ENCODE results near the gene PCDHB11. TPM values are rescaled to one million over a fixed set of nuclear protein-coding genes. Genes with fewer than 3 reads are reported as not detected.

The PCDHB11 gene
- total and polyA plus RNA-seq, 9 of the 15 experiments (the other 6 are each of a cell fraction or from before 2014, with no cell fraction given): not detected

DNA sequence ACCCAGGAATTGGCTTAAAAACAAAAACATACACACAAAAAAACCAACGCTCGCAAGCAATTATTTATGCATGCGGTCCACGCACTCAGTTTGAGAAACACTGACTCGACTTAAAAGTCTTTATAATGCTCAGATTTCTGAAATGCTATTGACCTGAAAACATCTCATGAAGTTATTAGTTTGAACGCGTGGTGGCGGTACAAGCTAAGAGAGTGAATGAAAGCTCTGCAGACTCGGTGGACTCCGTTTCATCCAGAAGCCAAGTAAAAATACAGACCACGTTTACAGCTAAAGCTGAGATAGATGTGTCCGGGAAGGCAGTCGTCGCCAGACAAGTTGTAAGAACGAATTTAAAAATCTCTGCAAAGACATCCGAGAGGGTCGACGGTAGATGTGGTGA, 49.6 kb upstream of the PCDHB11 start, which contains the start of gene PCDHB6:
Gene PCDHB6 (plus strand): TSS at position 246 of the 400 bp plus-strand sequence. CDS start 201 bp downstream, outside the sequence.
- WGBS (ENCODE audit: insufficient coverage, low coverage, missing lambda C conversion rate): under 1% methylated on average over 18 of the region's 18 CpGs
- CTCF ChIA-PET (ENCODE audit: low intra/inter-chr PET ratio): no interaction called here
- H2AFZ ChIP-seq (ENCODE audit: low read depth, low read length): no peak within 1 kb of the TSS
- H4K20me1 ChIP-seq (replicated peaks; ENCODE audit: control insufficient read depth, insufficient read depth, low read length): no peaks in the 10 kb centered on the region
- ATAC-seq: peak; percentile 73
- no TSS peak for BruUV-seq (replicated peaks)
- peak in 2 of 4 experiments; percentile 13 to 30 for DNase-seq (ENCODE audit: extremely low read depth in 1 of 4, low spot score in 3 of 4)
- POLR2A ChIA-PET: no interaction called here
- in situ Hi-C loops (cut with MboI) (no loop called here), intact Hi-C loops (cut with micrococcal nuclease) (no loop called here)
- H3K9me1 ChIP-seq (ENCODE audit: control insufficient read depth, insufficient read depth, low read length): no peaks in the 10 kb centered on the region
- no peak for FAIRE-seq
- H3K79me2 ChIP-seq (ENCODE audit: control insufficient read depth, insufficient read depth, low read length): no peaks in the 10 kb centered on the region
- H3K9me3 ChIP-seq (replicated peaks; ENCODE audit: control insufficient read depth, insufficient read depth, low read depth, low read length): no peaks in the 10 kb centered on the region
- H3K27ac ChIP-seq (ENCODE audit: extremely low read depth, low read depth, low read length): no peak within 1 kb of the TSS
- TF ChIP-seq, protein P1, sequence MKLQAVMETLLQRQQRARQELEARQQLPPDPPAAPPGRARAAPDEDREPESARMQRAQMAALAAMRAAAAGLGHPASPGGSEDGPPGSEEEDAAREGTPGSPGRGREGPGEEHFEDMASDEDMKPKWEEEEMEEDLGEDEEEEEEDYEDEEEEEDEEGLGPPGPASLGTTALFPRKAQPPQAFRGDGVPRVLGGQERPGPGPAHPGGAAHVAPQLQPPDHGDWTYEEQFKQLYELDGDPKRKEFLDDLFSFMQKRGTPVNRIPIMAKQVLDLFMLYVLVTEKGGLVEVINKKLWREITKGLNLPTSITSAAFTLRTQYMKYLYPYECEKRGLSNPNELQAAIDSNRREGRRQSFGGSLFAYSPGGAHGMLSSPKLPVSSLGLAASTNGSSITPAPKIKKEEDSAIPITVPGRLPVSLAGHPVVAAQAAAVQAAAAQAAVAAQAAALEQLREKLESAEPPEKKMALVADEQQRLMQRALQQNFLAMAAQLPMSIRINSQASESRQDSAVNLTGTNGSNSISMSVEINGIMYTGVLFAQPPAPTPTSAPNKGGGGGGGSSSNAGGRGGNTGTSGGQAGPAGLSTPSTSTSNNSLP (IDR thresholded peaks at IDR 0.05; ENCODE audit: borderline replicate concordance, low read depth, low read length): no peak
- TF ChIP-seq, protein P2, sequence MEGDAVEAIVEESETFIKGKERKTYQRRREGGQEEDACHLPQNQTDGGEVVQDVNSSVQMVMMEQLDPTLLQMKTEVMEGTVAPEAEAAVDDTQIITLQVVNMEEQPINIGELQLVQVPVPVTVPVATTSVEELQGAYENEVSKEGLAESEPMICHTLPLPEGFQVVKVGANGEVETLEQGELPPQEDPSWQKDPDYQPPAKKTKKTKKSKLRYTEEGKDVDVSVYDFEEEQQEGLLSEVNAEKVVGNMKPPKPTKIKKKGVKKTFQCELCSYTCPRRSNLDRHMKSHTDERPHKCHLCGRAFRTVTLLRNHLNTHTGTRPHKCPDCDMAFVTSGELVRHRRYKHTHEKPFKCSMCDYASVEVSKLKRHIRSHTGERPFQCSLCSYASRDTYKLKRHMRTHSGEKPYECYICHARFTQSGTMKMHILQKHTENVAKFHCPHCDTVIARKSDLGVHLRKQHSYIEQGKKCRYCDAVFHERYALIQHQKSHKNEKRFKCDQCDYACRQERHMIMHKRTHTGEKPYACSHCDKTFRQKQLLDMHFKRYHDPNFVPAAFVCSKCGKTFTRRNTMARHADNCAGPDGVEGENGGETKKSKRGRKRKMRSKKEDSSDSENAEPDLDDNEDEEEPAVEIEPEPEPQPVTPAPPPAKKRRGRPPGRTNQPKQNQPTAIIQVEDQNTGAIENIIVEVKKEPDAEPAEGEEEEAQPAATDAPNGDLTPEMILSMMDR (IDR thresholded peaks at IDR 0.05 in 2 of 3, conservative IDR thresholded peaks at IDR 0.05 in 1 of 3; ENCODE audit: insufficient read depth in 2 of 3, low read depth in 1 of 3, low read length in 3 of 3): peak; percentile 21 to 42 (median 40); a peak in 4 of 6 replicates
- no peak within 1 kb of the TSS for H3K4me2 ChIP-seq (ENCODE audit: insufficient read depth, low read length)
- no peaks in the 10 kb centered on the region for H3K36me3 ChIP-seq (ENCODE audit: control insufficient read depth, insufficient read depth, low read length)
- no peak within 1 kb of the TSS for H3K9ac ChIP-seq (ENCODE audit: insufficient read depth in 1 of 2, low read depth in 2 of 2, low read length in 2 of 2)
- H3K4me3 ChIP-seq: no peak within 1 kb of the TSS
- H3K27me3 ChIP-seq (ENCODE audit: control insufficient read depth in 2 of 2, insufficient read depth in 2 of 2, low read length in 2 of 2): peaks cover 0 to 15% of the 10 kb centered on the region in 2 experiments; a peak in 2 of 5 replicates
- H3K4me1 ChIP-seq (replicated peaks in 1 of 2; ENCODE audit: control insufficient read depth in 2 of 2, insufficient read depth in 2 of 2, low read length in 2 of 2): no peaks in the 10 kb centered on the region
